Measurements from ENCODE around the gene BEST1. TPM values are rescaled to one million over a fixed set of nuclear protein-coding genes. Genes with fewer than 3 reads are reported as not detected.

The BEST1 gene
- total and polyA plus RNA-seq, 2 of the 13 experiments (the other 11 are each of a cell fraction or from before 2014, with no cell fraction given): 0.09 to 0.65 TPM

GRCh38 chr11:61967116-61967923, 17.2 kb downstream of the BEST1 start, which contains the start of gene FTH1 (continued):
- TF ChIP-seq GABPA (IDR thresholded peaks at IDR 0.05; ENCODE audit: low read depth, low read length): peak; percentile 48
- TF ChIP-seq GABPA (CRISPR knock-in tag; IDR thresholded peaks at IDR 0.05; ENCODE audit: low read depth): no peak
- TF ChIP-seq AFF4 (CRISPR knock-in tag; IDR thresholded peaks at IDR 0.05): peak; percentile 87; the same call in 1 of the 2 replicates
- TF ChIP-seq ZNF780A (CRISPR knock-in tag; IDR thresholded peaks at IDR 0.05): peak; percentile 72; the same call in 1 of the 2 replicates
- TF ChIP-seq ZNF660 (CRISPR knock-in tag; IDR thresholded peaks at IDR 0.05; ENCODE audit: borderline replicate concordance, low read depth): no peak
- no peak for TF ChIP-seq ZNF136 (CRISPR knock-in tag; IDR thresholded peaks at IDR 0.05; ENCODE audit: low read depth)
- peak; percentile 63 for TF ChIP-seq THRA (CRISPR knock-in tag; IDR thresholded peaks at IDR 0.05; ENCODE audit: borderline replicate concordance)
- TF ChIP-seq TRIM22 (IDR thresholded peaks at IDR 0.05): no peak
- TF ChIP-seq MIER3 (CRISPR knock-in tag; IDR thresholded peaks at IDR 0.05; ENCODE audit: borderline replicate concordance): no peak
- no peak; the same call in 1 of the 2 replicates for TF ChIP-seq ZNF362 (CRISPR knock-in tag; IDR thresholded peaks at IDR 0.05; ENCODE audit: borderline replicate concordance)
- TF ChIP-seq PPARG (CRISPR knock-in tag; conservative IDR thresholded peaks at IDR 0.05): no peak
- TF ChIP-seq IKZF5 (CRISPR knock-in tag; IDR thresholded peaks at IDR 0.05): peak; percentile 82
- no peak for TF ChIP-seq ZNF34 (CRISPR knock-in tag; IDR thresholded peaks at IDR 0.05; ENCODE audit: borderline replicate concordance)
- no peak for TF ChIP-seq ZNF614 (CRISPR knock-in tag; IDR thresholded peaks at IDR 0.05; ENCODE audit: borderline replicate concordance)
- no peak for TF ChIP-seq HNRNPUL1 (IDR thresholded peaks at IDR 0.05; ENCODE audit: low read depth, low read length)
- TF ChIP-seq ZNF253 (CRISPR knock-in tag; IDR thresholded peaks at IDR 0.05; ENCODE audit: borderline replicate concordance): peak; percentile 66; the same call in 1 of the 2 replicates
- TF ChIP-seq ZSCAN12 (CRISPR knock-in tag; IDR thresholded peaks at IDR 0.05): no peak
- no peak; a peak in 1 of 4 replicates for TF ChIP-seq EP300 (IDR thresholded peaks at IDR 0.05; ENCODE audit: low read depth in 2 of 2, low read length in 2 of 2)
- TF ChIP-seq EP300 (CRISPR knock-in tag; IDR thresholded peaks at IDR 0.05; ENCODE audit: borderline replicate concordance): no peak
- no peak for TF ChIP-seq FOSL1 (CRISPR knock-in tag; IDR thresholded peaks at IDR 0.05; ENCODE audit: borderline replicate concordance)
